Stimulated activated CD4-positive, alpha-beta T cell treated with anti-CD3 and anti-CD28 coated beads, Interleukin-15, amount 100 ng/mL, for 48 hours (primary cell): ENCODE measurements around the gene CORO1C.
A peak's percentile ranks its signal among the peaks of the same experiment; 100 is the strongest.

Experiments used
- DNase-seq, 2 donors: peaks; one replicate each; pipeline ENCODE4 v3.0.0-alpha.2; 2020; ENCODE audit warnings: low read depth in 2 of 2

CORO1C gene

DNA sequence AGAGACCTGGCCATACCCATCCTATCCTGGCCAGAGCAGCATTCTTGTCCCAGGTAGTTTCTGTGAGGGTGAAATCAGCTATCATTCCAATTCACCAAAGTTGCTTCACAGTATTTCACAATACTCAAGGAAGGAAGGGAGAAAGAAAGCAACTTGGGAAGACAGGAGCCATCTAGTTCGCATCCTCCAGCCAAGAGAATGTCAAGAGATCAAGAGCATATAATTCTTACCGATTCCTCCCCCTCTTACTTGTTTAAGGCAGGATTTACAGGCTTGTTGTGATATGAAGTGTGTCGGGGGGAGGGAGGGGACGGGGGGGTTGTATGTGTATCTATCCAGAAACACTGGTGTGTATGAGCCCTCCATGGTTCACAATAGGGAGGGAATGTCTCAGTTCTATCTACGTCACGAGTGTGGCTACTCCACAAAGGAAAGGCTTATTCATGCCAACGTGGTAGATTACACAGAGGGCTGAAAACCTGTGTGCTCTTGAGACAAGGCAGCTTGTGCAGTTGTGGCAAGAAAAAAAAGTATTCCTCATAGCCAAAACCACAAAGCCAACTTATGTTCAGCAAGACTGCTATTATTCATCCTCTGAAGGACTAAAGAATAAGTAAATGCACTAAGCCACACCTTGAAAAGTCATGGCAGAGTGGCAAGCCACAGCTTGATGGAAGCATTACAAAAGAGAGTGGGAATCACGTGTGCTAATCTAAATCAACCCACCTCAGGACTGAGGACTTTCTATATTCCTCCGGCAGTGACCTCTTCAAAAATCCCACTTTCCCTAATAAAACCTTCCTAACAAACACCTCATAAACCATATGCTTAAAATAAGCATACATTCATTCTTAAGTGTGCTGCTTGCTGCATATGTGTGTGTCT lies 35.0 kb downstream of the CORO1C start:
- no peak for DNase-seq

DNA sequence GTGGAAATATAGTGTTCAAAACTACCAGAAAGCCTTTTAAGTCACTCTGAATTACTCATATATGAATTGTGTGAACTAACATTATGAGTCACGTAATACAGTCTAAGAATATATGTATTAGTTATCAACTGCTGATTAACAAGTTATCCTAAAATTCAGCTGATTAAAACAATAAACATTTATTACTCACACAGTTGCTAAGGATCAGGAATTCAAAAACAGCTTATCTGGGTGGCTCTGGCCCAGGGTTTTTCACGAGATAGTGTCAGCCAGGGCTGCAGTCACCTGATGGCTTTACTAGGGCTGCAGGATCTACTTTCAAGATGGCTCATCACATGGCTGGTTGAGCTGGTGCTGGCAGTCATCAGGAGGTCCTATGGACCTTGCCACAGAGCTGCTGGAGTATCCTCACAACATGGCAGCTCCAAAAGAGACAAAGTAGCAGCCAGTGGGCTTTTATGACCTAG lies 36.5 kb downstream of the CORO1C start:
- DNase-seq: no peak

DNA sequence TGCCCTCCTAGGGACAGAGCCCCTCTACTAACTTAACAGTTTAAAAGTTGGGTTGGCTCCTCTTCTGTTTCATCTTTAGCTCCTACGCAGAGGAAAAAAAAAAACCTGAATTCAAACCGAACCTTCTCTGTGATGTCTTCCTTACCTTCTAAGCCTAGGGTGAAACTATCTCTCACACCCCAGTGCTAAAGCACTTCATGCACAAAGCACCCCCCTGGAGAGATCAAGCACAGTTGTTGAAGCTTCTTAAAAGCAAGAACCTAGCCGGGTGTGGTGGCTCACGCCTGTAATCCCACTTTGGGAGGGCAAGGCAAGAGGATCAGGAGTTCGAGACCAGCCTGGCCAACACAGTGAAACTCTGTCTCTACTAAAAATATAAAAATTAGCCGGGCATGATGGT lies 37.6 kb downstream of the CORO1C start:
- no peak for DNase-seq

DNA sequence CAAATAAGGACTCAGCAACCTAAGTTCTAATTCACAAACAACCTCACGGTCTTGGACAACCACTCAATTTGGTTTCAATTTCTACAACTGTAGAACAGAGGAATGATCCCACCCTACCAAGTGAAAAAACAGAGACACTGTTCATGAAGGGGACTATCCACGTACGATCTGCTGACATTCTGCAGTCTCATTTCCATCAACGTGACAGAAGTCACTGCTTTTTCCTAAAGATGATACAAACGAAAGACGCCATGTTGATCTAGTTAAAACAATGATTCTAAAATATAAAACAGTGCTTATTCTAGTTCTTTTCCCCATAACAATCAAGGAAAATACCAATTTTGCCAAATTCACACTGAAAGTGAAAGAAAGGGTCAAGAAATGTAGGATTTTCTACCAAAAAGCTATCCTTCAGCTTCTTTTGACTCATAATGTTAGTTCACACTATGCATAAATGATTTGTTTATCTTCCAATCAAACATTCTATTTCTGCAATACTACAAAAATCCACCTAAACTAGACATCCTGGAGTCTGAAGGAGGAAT lies 38.1 kb downstream of the CORO1C start:
- DNase-seq: no peak

DNA sequence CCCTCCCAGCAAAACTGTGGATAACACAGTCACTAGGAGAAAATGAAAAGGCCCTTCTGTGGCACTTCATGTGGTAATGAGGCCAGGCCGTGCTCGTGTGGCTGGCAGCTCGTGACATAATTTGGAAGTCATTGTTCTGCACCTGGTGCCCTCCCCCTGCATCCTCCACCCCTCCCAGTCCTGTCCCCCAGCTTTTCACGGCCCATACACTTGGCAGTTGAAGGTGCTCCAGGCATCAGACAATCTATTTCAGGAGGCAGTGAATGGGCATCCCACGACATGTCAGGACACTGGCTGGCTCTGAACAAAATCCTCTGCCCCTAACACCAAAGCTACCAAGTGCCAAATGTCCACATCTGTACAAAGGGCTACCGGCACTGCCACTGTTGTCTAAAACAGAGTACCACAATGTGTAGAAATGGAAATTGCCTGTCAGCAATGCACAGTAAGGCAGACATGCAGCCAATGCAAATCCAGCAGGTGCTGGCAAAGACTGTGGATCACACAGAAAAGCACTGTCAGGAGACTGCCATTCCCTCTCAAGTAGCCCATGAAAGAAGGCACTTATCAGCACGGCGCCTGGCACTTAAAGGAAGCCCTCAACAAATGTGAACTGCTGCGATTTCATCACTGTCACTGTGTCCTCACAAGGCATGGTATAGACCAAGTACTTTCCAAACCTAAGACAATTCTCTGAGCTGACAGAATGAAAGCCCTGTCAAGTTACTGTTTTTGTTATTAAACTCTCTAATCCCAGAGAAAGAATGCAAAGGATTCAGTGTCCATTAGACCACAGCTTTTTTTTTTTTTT lies 39.1 kb downstream of the CORO1C start:
- no peak for DNase-seq

DNA sequence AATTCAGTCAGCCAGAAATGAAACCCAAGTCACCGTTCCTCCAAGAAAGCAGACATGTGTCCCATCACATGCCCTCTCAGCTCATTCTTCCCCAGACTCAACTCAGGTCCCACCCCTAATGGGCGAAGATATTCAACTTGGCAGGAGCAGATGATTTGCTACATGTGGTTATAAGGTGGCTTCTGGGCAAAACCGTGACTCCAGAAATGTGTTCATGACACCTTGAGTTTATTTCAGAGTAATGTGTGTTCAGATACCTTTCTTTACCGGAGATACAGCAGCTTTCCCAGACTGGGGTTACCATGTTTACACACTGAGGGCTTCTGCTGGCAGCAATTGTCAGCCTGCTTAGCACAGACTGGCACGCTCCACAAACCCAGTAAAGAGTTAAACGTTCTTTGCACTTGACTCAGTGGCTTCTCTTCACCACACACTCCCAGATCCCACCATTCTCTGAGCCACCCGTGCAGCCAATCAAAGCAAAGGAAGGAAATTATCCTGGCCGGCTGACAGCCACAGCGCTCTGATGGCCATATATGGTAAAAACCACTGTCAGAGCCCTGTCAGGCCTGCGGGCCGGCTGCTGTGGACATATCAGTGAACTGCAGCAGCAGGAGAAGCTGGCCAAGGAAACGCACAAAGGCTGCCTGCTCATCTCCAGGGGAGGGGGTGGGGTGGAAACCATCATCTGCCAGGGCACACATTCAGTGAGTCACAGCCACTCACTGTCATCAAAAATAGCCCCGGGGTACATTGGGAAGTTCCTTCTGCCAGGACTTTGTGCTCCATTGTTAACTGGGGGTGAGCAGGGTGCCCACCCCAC lies 39.9 kb downstream of the CORO1C start:
- DNase-seq: peak; percentile 78

DNA sequence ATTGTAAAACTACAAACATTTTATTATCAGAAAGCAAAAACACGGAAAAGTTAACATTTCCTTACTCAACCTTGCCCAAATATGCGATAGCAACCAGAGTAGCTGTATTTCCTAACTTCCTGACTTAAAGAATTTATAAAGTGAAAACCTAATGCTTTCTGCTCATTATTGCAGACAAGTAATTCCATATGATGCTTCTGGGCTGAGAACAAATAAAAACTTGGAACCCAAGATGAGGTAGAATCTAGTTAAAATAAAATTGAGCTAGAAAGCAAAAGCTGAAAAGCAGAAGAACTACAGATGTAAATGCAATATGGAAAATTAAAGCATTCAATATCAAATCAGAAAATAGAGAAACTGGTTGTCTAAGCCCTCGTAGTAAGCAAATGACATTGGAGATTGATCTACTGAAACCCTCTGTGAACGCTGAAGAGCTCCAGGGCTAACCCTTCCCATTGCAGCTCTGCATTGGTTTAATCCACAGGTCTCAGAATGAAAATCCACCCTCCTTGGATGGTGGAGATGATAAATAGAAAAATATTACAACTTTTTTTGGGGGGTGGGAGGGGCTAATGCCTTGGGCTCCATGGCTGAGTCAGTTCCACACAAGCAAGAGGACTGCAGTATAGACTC lies 40.7 kb downstream of the CORO1C start:
- no peak for DNase-seq

DNA sequence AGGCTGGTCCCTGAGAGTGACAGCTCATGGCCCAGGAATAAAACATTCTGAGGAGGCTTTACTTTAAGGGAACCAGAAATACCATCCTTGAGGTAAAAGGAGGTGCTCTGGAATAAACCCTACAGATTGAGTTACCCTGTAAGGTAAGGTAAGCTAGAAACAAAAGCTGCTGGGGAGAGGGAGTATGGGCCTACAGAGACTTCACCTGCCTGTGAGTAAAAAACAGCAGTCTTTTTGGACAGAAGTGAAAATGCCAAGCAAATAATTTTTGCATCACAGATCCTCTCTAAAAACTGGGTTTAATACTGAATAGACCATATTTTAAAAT lies 41.2 kb downstream of the CORO1C start:
- DNase-seq: no peak

DNA sequence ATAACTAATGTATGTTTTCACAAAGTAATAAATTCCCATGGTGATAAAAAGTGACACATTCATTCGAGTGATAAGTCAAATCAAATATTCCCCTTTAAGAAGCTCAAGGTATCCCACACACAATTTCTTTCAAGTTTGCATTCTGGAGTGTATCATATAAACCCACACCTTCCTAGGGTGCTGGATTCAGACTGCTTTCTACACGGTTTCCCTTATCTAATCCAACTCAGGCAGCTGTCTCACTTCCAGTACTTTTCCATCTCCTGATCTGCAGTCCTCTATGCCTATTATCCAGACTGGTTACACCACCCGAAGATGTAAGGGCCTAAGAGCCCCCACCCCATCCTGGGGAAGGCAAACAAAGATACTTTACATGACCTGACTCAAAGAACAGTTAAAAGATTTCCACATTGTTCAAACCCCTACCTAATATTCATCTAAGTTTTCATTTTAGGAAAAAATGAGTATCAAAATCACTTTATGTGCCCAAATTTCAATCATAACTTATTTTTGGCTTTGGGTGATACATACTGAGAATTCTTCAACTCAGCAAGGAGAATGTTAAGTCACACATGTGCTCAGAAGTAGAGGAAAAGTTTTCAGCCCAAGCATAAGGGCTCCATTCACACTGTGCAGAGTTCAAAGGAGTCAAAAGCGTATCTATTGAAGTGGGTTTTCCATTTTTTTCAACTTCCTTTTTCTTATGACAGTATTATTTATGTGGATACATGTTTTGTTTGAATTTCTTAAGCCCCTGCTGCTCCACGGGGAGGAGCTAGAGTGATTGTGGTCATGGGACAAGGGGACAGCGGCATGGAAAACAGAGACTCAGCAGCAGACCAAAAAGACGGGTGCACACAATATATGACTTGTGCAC lies 41.8 kb downstream of the CORO1C start:
- DNase-seq: no peak

DNA sequence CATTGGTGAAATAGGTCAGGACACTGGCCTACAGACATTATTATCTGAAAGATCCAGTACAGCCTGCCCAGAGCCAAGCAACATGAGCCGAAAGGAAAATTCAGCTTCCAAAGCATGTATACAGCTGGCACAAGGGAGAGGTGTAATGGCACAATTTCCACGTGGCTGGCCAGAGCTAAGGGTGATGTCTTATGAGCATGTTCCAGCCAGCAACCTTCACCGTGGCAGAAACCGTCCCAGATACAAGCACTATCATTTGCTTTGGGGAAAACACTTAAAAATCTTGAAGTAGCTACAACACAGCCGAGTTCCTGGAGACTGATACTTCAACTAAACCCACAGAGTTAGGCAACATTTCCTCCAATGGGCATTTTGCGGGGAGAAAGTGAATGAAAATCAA lies 44.5 kb downstream of the CORO1C start:
- no peak for DNase-seq

DNA sequence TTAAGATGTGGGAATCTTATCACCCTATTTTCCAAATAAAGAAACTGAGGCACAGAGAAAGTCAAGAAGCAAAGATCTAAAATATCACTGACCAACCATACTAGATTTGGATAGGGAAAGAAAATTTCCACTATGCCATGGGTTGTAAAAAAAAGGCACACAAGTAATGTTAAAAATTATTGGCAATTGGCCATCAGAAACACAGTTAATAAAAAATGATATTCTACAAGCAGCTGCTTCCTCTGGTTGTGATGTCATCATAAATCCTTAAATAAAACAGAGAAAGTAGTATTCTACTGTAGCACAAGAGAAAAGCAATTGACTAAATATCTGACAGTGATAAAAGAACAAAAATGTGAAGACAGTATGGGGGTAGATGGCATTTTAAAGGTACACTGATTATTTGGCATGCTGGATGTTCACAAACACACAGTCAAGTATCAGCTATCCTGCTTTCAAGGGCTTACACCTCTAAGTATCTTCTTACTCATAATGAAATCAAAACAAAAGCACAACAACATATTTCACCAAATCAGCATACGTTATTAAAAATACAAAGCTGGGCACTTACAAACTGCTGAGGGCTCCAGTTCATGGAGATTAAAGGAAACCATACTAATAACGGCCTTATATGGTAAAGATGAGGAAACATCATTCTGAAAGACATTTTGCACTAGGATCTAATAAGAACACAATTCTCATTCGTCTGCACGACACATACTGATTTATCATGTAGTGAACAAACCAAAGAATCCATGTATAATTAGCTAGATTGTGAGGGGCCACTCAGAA lies 45.7 kb downstream of the CORO1C start:
- DNase-seq: no peak

DNA sequence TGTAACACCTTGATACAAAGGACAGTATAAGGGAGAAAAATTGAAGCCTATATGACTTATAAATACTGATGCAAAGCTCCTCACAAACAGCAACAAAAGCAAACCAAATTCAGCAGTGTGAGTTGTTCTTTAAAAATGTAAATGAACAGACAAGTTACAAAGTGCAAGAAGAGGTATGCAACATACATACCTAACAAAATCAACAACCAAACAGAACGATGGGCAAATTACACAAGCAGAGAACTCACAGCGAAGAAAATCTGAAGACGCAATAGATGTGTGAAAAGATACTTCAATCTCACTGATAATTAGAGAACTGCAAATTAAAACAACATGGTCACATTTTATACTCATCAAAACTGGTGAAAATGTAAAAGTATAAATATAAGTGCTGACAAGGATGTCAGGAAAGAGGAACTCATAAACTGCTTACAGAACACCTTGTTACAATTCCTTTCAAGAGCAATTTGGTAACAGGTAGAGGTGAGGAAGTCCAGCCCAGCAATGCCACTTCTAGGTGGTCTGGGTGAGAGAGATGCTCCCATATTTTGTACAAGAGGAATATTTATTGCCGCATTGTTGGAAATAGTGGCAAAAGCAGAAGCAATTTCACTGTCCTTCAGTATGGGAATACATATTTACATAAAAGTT lies 47.3 kb downstream of the CORO1C start:
- no peak for DNase-seq

DNA sequence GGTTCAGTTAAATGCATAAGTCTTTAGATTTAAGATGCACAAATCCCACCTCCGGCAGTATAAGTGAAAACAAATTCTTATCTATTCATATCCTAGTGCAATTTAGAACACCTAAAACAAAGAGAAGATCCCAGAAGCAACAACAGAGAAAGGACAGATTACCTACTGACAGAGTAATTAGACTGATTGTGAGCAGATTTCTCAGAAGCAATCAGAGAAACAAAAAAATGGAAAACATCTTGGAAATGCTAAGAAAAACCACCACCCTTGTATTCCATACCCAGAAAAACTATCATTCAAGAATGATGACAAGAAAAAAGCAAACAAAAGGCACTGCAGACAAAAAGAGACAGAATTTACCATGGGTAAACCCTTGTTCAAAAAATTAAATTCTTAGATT lies 50.0 kb downstream of the CORO1C start:
- no peak for DNase-seq

DNA sequence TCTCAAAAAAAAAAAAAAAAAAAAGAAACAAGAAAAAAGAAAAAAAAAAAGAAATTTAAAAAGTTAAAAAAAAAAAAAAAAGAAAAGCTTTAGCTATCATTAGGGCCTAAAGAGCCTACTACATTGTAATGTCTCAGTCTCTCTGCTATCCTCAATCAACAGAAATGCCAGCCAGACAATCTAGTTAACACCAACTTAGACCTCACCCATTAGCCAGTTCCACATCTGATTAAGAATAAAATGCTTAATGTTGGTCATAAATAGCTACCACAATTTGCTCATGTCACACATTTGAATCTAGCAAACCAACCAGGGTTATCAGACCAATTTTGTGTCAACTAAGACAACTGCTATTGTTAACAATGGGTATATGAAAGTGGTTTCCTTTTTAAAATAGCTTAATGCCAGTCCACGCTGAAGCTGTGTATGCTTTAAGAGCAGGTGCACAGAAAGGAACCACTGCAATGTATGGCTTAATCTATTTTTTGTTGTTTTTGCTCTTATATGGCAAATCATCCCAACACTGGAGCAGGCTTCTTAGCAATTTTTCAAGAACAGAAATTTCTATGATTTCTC lies 52.1 kb downstream of the CORO1C start:
- no peak for DNase-seq

DNA sequence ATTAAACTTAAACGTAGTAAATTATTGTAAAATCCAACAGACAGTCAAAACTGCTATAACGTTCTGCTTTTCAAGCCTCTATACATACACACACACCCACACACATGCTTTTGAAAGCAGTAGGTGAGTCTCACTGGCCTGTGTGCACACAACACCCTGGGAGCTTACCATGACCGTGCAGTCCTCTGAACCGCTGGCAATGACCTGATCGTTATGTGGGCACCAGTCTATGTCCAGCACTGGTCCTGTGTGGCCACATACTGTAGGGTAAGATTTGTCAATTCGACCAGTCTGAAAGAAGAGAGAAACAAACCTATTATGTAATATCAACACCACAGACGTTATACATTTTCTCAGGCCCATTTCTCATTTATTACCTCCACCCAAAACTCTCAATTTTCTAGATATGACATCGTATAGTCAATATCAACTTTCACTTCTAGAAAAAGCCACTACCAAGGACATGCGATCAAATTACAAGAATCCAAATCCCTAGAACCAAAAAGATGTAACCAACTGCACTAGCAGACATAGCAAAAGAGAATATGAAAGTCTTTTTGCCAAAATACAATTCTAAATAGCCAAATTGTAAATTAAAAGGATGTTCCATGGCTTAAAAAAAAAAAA lies 53.1 kb downstream of the CORO1C start:
- DNase-seq: no peak

DNA sequence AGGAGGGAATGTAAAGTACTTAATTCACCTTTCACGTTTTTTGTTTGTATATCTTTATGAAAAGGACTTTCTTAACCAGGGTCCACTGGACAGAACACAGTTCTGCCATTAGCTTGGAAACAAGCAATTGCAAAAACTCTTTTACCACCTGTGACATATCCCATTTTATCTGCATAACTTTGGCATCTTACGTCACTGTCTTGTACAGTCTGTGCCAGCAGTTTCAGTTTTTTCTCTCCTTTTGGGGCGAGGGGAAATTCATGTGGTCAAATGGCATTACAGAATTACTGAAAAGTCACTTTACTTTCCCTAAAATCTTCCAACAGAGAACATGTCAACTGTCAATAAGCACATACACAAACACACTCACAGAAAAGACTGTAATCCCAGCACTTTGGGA lies 53.9 kb downstream of the CORO1C start:
- DNase-seq: no peak

DNA sequence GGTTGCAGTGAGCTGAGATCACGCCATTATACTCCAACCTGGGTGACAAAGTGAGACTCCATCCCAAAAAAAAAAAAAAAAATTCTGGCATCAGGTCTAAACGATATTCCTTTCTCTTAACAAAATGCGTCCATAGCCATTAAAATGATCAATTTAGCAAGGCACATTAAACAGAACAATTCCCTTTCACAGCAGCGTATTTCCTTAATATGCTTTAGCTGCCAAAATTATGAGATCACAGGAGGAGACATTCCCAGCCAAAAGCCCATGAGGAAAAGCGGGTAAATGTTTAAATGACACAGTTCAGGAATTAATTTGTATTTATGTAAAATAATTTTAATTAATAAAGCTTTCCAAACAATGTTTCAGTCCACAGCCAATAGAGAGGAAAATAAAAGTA lies 54.6 kb downstream of the CORO1C start:
- DNase-seq: no peak

DNA sequence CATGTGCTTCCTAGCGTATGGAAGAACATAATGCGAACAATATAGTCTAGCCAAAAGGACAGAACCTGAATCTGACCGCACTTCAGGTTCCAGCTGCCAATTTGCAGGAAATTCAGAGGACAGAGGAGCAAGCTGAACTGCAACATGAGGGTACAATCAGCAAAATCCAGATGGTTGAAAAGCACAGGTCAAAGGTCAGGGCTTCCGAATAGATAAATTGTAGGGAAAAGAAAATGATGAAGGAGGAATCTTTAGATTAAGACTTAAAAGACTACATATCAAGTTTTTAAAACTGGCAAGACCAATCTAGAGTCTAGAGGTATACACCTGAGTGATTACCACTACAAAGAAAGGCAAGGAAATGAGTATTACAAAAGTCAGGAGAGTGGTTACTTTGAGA lies 55.5 kb downstream of the CORO1C start:
- no peak for DNase-seq
